Ecto neural progenitor cell (in vitro differentiated cells): ENCODE measurements around the gene NOD1.
A peak's percentile ranks its signal among the peaks of the same experiment; 100 is the strongest.

Experiments used
- DNase-seq: peaks from one replicate; pipeline ENCODE4 v3.0.0-alpha.2; 2018; ENCODE audit warnings: low spot score

The NOD1 gene

GRCh38 chr7:30470163-30470770, 8.3 kb downstream of the NOD1 start:
- DNase-seq: peak; percentile 24

- peak; percentile 70 for DNase-seq
Observed at GRCh38 chr7:30469303-30469702, 9.3 kb downstream of the NOD1 start.

- DNase-seq: peak; percentile 40
Observed at GRCh38 chr7:30468791-30469190, 9.8 kb downstream of the NOD1 start.

GRCh38 chr7:30468041-30468440, 10.5 kb downstream of the NOD1 start:
- no peak for DNase-seq

GRCh38 chr7:30467271-30467670, 11.3 kb downstream of the NOD1 start:
- DNase-seq: no peak

- no peak for DNase-seq
Observed at GRCh38 chr7:30466266-30466665, 12.3 kb downstream of the NOD1 start.

GRCh38 chr7:30465811-30466180, 12.8 kb downstream of the NOD1 start:
- no peak for DNase-seq

GRCh38 chr7:30465046-30465810, 13.4 kb downstream of the NOD1 start:
- no peak for DNase-seq

GRCh38 chr7:30464231-30464671, 14.3 kb downstream of the NOD1 start:
- DNase-seq: no peak

GRCh38 chr7:30463405-30464145, 15.0 kb downstream of the NOD1 start:
- no peak for DNase-seq

GRCh38 chr7:30462179-30462578, 16.4 kb downstream of the NOD1 start:
- DNase-seq: no peak

- DNase-seq: no peak
Observed at GRCh38 chr7:30460246-30460633, 18.3 kb downstream of the NOD1 start.

- DNase-seq: no peak
Observed at GRCh38 chr7:30459591-30460245, 18.9 kb downstream of the NOD1 start.

- DNase-seq: no peak
Observed at GRCh38 chr7:30458311-30458710, 20.3 kb downstream of the NOD1 start.

GRCh38 chr7:30453921-30454320, 24.7 kb downstream of the NOD1 start:
- no peak for DNase-seq

- no peak for DNase-seq
Observed at GRCh38 chr7:30453016-30453415, 25.6 kb downstream of the NOD1 start.

GRCh38 chr7:30452280-30452930, 26.2 kb downstream of the NOD1 start:
- DNase-seq: no peak

GRCh38 chr7:30451539-30452279, 26.9 kb downstream of the NOD1 start:
- DNase-seq: no peak

GRCh38 chr7:30450983-30451497, 27.5 kb downstream of the NOD1 start:
- DNase-seq: no peak

- DNase-seq: no peak
Observed at GRCh38 chr7:30450240-30450982, 28.2 kb downstream of the NOD1 start.
